H1 (cell line): ENCODE measurements around the gene CREBZF. TPM values are rescaled to one million over a fixed set of nuclear protein-coding genes. Genes with fewer than 3 reads are reported as not detected.

ENCODE experiments used
- BACH1 ChIP-seq: IDR thresholded peaks from 2 replicates; pipeline ENCODE4 v1.6.1; 2012; ENCODE audit warnings: low read length, improper control_type of control experiment
- BCL11A ChIP-seq, 2 experiments: IDR thresholded peaks; one replicate each; pipeline ENCODE4 v1.6.1; 2011; ENCODE audit warnings: low read depth in 2 of 2, low read length in 2 of 2, mild to moderate bottlenecking in 2 of 2
- E2F6 ChIP-seq: IDR thresholded peaks from 2 replicates; pipeline ENCODE4 v1.6.1; 2012; ENCODE audit warnings: inconsistent platforms
- EZH2 ChIP-seq: fragments of 200-600 bp; sonication (generic); IDR thresholded peaks from 2 replicates; pipeline ENCODE4 v1.7.1; 2012; ENCODE audit warnings: low read depth, mild to moderate bottlenecking, moderate library complexity, low read length, inconsistent platforms; ENCODE audit not compliant: severe bottlenecking
- FOSL1 ChIP-seq: IDR thresholded peaks from 2 replicates; pipeline ENCODE4 v1.6.1; 2011; ENCODE audit warnings: mild to moderate bottlenecking, low read depth, low read length, moderate library complexity; ENCODE audit not compliant: insufficient read depth
- GABPA ChIP-seq: IDR thresholded peaks from 2 replicates; pipeline ENCODE4 v1.6.1; 2011; ENCODE audit warnings: mild to moderate bottlenecking, low read length, moderate library complexity, borderline replicate concordance; ENCODE audit not compliant: insufficient read depth
- HDAC2 ChIP-seq, 2 experiments: fragments of 300-600 bp in 1 of 2; sonication (generic) in 1 of 2; IDR thresholded peaks; 2 replicates each; pipeline ENCODE4 v1.6.1; 2011 to 2012; ENCODE audit warnings: low read depth in 2 of 2, low read length in 2 of 2, mild to moderate bottlenecking in 2 of 2, moderate library complexity in 2 of 2, borderline replicate concordance in 1 of 2, inconsistent platforms in 1 of 2
- JUND ChIP-seq: IDR thresholded peaks from 2 replicates; pipeline ENCODE4 v1.6.1; 2011; ENCODE audit warnings: mild to moderate bottlenecking, improper control_type of control experiment, low read length
- KDM1A ChIP-seq: fragments of 200-600, 300-600 bp; sonication (generic); IDR thresholded peaks from 2 replicates; pipeline ENCODE4 v1.7.1; 2016; ENCODE audit warnings: mild to moderate bottlenecking, low read length, borderline replicate concordance
- KDM4A ChIP-seq: IDR thresholded peaks from one replicate; pipeline ENCODE4 v1.7.1; 2012; ENCODE audit warnings: low read depth, mild to moderate bottlenecking, moderate library complexity, low read length, inconsistent platforms; ENCODE audit not compliant: severe bottlenecking
- POU5F1 ChIP-seq: IDR thresholded peaks from 2 replicates; pipeline ENCODE4 v1.6.1; 2011; ENCODE audit warnings: low read depth, mild to moderate bottlenecking, low read length, moderate library complexity
- RBBP5 ChIP-seq: IDR thresholded peaks from 2 replicates; pipeline ENCODE4 v1.7.1; 2012; ENCODE audit warnings: low read depth, mild to moderate bottlenecking, inconsistent platforms, low read length, moderate library complexity, borderline replicate concordance
- RFX5 ChIP-seq: IDR thresholded peaks from 2 replicates; pipeline ENCODE4 v1.6.1; 2011; ENCODE audit warnings: low read depth, low read length, improper control_type of control experiment, borderline replicate concordance
- RNF2 ChIP-seq: fragments of 200-900, 300-1000 bp; sonication (generic); IDR thresholded peaks from 2 replicates; pipeline ENCODE4 v1.7.1; 2016; ENCODE audit warnings: borderline replicate concordance, low read depth, mild to moderate bottlenecking, antibody characterized with exemption, low read length; ENCODE audit not compliant: poor library complexity, severe bottlenecking; ENCODE audit errors: missing control alignments
- SAP30 ChIP-seq: fragments of 300-600 bp; sonication (generic); IDR thresholded peaks from 2 replicates; pipeline ENCODE4 v1.7.1; 2012; ENCODE audit warnings: low read length, moderate library complexity, mild to moderate bottlenecking, inconsistent platforms; ENCODE audit not compliant: insufficient read depth, insufficient replicate concordance
- SIN3A ChIP-seq, 2 experiments: IDR thresholded peaks in 1 of 2; conservative IDR thresholded peaks in 1 of 2; 2 replicates each; pipeline ENCODE4 v1.6.1; 2011 to 2012; ENCODE audit warnings: low read length in 2 of 2, improper control_type of control experiment in 1 of 2, low read depth in 1 of 2, mild to moderate bottlenecking in 1 of 2
- SRF ChIP-seq: IDR thresholded peaks from 2 replicates; pipeline ENCODE4 v1.6.1; 2011; ENCODE audit warnings: mild to moderate bottlenecking, low read depth, low read length, moderate library complexity
- SUZ12 ChIP-seq: fragments of 200-600 bp; sonication (generic); IDR thresholded peaks from 2 replicates; pipeline ENCODE4 v1.6.1; 2012; ENCODE audit warnings: mild to moderate bottlenecking, inconsistent platforms, low read length, moderate library complexity, mixed read lengths
- TEAD4 ChIP-seq: IDR thresholded peaks from 2 replicates; pipeline ENCODE4 v1.6.1; 2012; ENCODE audit warnings: low read depth, low read length, inconsistent platforms, mixed read lengths
- polyA plus RNA-seq, 7 experiments: library from polyadenylated mRNA; depleted of rRNA in 3 of 7; stranded (reverse) in 5 of 7; unstranded in 2 of 7; fragments of >200 nt in 5 of 7; fragments of 200-250 nt in 2 of 7; gene quantifications; 1 replicate in 5 of 7; 2 replicates in 1 of 7; 4 replicates in 1 of 7; pipeline versions ENCODE4 v1.2.1 to v1.2.3, GENCODE V29; 2011 to 2013; ENCODE audit warnings: missing spikeins in 2 of 7, mixed read lengths in 2 of 7
- total RNA-seq: library from RNA; stranded (reverse); fragmentation: NEBNext Ultra II Directional; extraction: Animal tissue kit (Norgen Biotek cat#: 25700); gene quantifications from 2 replicates; pipeline ENCODE4 v1.2.1, GENCODE V29; 2021
- TF ChIP-seq, protein P1 (sequence below): IDR thresholded peaks from 2 replicates; pipeline ENCODE4 v1.6.1; 2012; ENCODE audit warnings: inconsistent platforms
- TF ChIP-seq, protein P2 (sequence below): IDR thresholded peaks from 2 replicates; pipeline ENCODE4 v1.6.1; 2011; ENCODE audit warnings: low read depth, mild to moderate bottlenecking, low read length; ENCODE audit not compliant: insufficient read depth

Gene CREBZF
- total and polyA plus RNA-seq, 2 of the 8 experiments (the other 6 are each of a cell fraction or from before 2014, with no cell fraction given), result 15.4 to 44.9 TPM

DNA sequence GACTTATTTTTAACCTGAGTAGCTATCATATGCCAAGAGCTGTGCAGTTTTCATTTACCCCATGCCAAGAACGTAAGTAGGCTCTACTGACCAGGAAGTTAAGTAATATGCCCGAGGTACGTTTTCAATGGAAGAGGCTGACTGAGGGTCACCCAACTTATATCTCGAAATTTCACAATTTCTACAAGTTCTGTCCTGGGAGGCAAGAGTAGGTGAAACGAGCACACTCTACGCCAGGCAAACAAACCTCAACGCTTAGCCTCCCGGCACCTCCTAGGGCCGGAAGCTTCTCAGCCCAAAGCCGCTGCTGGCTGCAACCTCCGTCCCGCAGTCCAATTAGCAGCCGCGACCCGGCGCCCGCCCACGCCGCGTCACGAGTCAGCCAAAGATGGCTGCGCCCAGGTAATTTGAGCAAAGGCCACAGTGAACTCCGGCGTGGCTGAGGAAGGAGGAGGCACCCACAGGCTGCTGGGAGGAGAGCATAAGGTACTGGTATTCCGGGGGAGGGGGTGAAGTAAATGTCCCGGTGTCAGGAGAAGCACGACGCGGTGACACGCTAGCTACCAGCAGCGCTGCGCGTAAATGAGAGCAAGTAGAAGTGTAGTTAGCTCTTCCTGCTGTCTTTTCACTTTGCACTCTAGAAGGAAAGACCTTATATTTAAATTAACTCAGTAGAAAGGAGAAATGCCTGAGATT, 17.2 kb downstream of the CREBZF start, which contains the start of gene TMEM126A (continued):
- TF ChIP-seq TEAD4 (peak; percentile 30; the same call in 1 of the 2 replicates), RFX5 (no peak), HDAC2 (IDR thresholded peaks at IDR 0.05; ENCODE audit: borderline replicate concordance in 1 of 2, low read depth in 2 of 2, low read length in 2 of 2) (peak; percentile 61 to 76; a peak in 2 of 4 replicates), SRF (no peak), E2F6 (no peak), GABPA (no peak), SUZ12 (no peak), RNF2 (no peak), RBBP5 (peak; percentile 75; the same call in 1 of the 2 replicates), POU5F1 (no peak), FOSL1 (no peak), KDM4A (no peak), KDM1A (no peak), BCL11A (IDR thresholded peaks at IDR 0.05; ENCODE audit: low read depth in 2 of 2, low read length in 2 of 2) (no peak), SAP30 (no peak), BACH1 (peak; percentile 69; the same call in 1 of the 2 replicates), EZH2 (no peak), JUND (0 out of 2 replicates have a peak, but pooled peaks have one; percentile 7), SIN3A (conservative IDR thresholded peaks at IDR 0.05 in 1 of 2, IDR thresholded peaks at IDR 0.05 in 1 of 2; ENCODE audit: low read depth in 1 of 2, low read length in 2 of 2) (peak in 1 of 2 experiments; percentile 53; a peak in 1 of 4 replicates)
- TF ChIP-seq, protein P1, sequence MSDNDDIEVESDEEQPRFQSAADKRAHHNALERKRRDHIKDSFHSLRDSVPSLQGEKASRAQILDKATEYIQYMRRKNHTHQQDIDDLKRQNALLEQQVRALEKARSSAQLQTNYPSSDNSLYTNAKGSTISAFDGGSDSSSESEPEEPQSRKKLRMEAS, result peak; percentile 36; the same call in 1 of the 2 replicates
- TF ChIP-seq, protein P2, sequence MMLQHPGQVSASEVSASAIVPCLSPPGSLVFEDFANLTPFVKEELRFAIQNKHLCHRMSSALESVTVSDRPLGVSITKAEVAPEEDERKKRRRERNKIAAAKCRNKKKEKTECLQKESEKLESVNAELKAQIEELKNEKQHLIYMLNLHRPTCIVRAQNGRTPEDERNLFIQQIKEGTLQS, result no peak
